Dermis lymphatic vessel endothelial cell (primary cell): Measurements from ENCODE around the gene SULT1C4. TPM values are rescaled to one million over a fixed set of nuclear protein-coding genes. Genes with fewer than 3 reads are reported as not detected.

ENCODE experiments used
- total RNA-seq: library from RNA; depleted of rRNA; stranded (reverse); fragments of >200 nt; gene quantifications from 2 replicates; pipeline ENCODE4 v1.2.1, GENCODE V29; 2014

Gene SULT1C4
- total RNA-seq, result 158 and 287 TPM in 2 replicates

DNA sequence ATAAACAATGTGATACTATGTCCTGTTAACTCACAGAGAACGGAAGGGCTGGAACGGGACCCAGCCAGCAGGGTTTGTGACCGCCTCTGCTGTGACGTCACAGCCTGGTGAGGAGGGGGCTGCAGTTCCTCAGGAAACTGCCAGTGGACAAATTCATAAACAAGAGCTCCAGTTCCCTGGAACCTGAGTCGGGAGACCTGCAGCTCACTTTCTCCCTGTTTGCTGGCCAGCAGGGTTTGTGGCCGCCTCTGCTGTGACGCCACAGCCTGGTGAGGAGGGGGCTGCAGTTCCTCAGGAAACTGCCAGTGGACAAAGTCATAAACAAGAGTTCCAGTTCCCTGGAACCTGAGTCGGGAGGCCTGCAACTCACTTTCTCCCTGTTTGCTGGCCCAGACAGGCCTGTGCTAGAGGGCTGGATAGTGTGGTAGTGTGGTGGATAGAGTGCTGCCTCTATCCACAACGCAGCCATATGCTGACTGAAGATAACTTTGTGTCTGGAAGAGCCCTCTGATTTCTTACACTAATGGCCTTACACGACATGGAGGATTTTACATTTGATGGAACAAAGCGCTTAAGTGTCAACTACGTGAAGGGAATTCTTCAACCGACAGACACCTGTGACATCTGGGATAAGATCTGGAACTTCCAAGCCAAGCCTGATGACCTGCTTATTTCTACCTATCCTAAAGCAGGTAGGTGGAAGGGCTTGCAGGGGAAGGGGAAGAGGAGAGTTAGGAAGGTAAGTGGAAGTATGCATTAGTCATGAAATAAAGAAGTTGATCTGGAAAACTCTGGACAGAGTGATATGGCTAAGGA, at the start of gene SULT1C4:
TSS of gene SULT1C4 (plus strand) at position 140 of the 816 bp plus-strand sequence. CDS start at position 524, 384 bp downstream.

Other genes with a start within 250 kb of the SULT1C4 start
- not detected in 2 replicates for gene SULT1C3, start 138.0 kb upstream of the SULT1C4 start, total RNA-seq
- gene SULT1C2, start 89.1 kb upstream of the SULT1C4 start, total RNA-seq, result under 0.01 TPM in 1 of 2 replicates, not detected in the other
- 16.0 and 23.8 TPM in 2 replicates for gene GCC2, start 71.3 kb downstream of the SULT1C4 start, total RNA-seq
- 410 and 441 TPM in 2 replicates for gene LIMS1, start 156.5 kb downstream of the SULT1C4 start, total RNA-seq